BJ (cell line): ENCODE measurements around the gene NINJ2. TPM values are rescaled to one million over a fixed set of nuclear protein-coding genes. Genes with fewer than 3 reads are reported as not detected.

Experiments
- CTCF ChIA-PET: fragments of 350-600 bp; formaldehyde crosslinking; extraction: SDS; loops from one replicate; lab custom pipeline; 2021; ENCODE audit warnings: antibody characterized with exemption, inconsistent platforms; lab: Yijun Ruan, JAX
- POLR2A ChIA-PET: fragments of 300-600 bp; sonication (Branson Sonifier 250); formaldehyde crosslinking; extraction: SDS; loops from one replicate; lab custom pipeline; 2021; ENCODE audit warnings: antibody characterized with exemption; lab: Charles Lee
- DNase-seq: peaks from one replicate; pipeline ENCODE4 v3.0.0-alpha.2; 2011; ENCODE audit warnings: low read depth
- H3K27me3 ChIP-seq: 2 replicates; pipeline ENCODE4 v1.6.0; 2011; ENCODE audit warnings: low read length; ENCODE audit not compliant: control insufficient read depth, insufficient read depth
- H3K36me3 ChIP-seq: 2 replicates; pipeline ENCODE4 v1.5.1; 2011; ENCODE audit warnings: low read length; ENCODE audit not compliant: control insufficient read depth, insufficient read depth
- H3K4me3 ChIP-seq: 2 replicates; pipeline ENCODE4 v1.5.1; 2011; ENCODE audit warnings: low read depth, mild to moderate bottlenecking, control low read depth, low read length
- polyA plus RNA-seq: library from polyadenylated mRNA; depleted of rRNA; stranded (reverse); fragments of >200 nt; gene quantifications from 2 replicates; pipeline ENCODE4 v1.2.3, GENCODE V29; 2011
- TF ChIP-seq, protein P1 (sequence below): IDR thresholded peaks from 2 replicates; pipeline ENCODE4 v1.5.1; 2011; ENCODE audit warnings: low read depth, mild to moderate bottlenecking, control low read depth, inconsistent platforms, low read length, moderate library complexity; ENCODE audit not compliant: insufficient read depth

The NINJ2 gene
- polyA plus RNA-seq, 1 experiment = 0.32 TPM

DNA sequence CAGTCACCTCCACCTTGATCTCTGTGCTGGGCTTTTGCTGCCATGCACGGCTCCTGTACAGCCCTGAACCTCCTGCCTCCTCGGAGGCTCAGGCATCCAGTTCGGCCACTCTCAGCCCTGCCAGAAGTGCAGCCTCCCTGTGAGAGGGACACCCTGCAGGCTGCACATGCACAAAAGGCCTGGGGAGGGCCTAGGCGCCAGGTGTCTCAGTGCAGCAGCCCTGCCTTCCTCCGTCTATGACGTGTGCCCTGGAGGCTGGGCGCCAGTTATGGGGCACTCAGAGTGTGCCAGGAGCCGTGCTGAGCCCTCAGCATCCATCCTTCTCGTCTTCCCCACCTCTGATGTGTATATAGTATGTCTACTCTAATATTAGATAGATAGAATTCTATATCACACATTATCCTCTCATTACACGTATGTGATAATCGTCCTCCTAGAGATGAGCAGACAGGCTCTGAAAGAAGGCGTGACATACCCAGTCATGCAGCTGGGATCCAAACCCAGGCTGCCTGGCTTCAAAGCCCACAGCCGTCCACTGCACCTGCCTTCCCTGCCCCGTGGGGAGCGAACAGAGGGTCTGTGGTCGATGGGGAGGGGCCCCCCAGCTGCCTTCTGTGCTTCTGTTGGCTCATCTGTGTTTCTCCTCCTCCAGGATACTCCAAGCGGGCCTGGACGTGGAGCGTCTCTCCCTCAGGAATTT, 102.4 kb downstream of the NINJ2 start:
- ChIA-PET CTCF (interaction anchor here (2.5 to 6.2 kb wide), 2 partner anchors 9 to 13 kb away, joined by 10 to 36 read pairs; no protein-coding TSS in a partner anchor), POLR2A (no interaction called here)
- Histone ChIP-seq H3K4me3 (no peak overlapping the region), H3K27me3 (peaks cover 17% of the 10 kb centered on the region), H3K36me3 (no peaks in the 10 kb centered on the region)
- no peak for DNase-seq
- TF ChIP-seq, protein P1, sequence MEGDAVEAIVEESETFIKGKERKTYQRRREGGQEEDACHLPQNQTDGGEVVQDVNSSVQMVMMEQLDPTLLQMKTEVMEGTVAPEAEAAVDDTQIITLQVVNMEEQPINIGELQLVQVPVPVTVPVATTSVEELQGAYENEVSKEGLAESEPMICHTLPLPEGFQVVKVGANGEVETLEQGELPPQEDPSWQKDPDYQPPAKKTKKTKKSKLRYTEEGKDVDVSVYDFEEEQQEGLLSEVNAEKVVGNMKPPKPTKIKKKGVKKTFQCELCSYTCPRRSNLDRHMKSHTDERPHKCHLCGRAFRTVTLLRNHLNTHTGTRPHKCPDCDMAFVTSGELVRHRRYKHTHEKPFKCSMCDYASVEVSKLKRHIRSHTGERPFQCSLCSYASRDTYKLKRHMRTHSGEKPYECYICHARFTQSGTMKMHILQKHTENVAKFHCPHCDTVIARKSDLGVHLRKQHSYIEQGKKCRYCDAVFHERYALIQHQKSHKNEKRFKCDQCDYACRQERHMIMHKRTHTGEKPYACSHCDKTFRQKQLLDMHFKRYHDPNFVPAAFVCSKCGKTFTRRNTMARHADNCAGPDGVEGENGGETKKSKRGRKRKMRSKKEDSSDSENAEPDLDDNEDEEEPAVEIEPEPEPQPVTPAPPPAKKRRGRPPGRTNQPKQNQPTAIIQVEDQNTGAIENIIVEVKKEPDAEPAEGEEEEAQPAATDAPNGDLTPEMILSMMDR = no peak

DNA sequence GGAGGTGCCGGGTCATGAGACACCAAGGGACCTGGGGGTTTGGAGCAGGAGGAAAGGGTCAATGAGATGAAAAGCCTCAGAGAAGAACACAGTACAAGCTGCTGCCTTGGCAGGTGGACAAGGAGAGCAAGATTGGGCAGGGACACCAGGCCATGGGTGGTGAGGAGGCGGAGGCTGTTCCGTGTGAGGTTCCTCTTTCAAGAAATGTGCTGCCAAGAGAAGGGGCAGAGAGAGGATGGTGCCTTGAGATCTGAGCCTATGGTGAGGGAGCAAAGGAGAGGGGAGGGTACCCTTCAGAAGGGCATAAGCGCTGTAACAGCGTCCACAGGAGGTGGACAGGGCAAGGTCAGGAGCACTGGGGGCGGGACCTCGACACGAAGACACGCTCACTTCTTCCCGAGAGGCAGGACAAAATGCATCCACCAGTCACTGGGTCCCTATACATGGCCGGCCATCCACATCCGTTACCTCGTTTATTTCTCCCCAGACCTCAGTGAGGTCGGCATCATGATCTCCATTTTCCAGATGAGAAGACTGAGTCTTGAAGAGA, 103.3 kb downstream of the NINJ2 start:
- Histone ChIP-seq H3K4me3 (no peak overlapping the region), H3K36me3 (no peaks in the 10 kb centered on the region), H3K27me3 (peaks cover 17% of the 10 kb centered on the region)
- ChIA-PET CTCF (interaction anchor here (2.5 to 6.2 kb wide), 2 partner anchors 10 to 12 kb away, joined by 10 to 36 read pairs; no protein-coding TSS in a partner anchor), POLR2A (no interaction called here)
- DNase-seq = no peak
- TF ChIP-seq, protein P1 = no peak

DNA sequence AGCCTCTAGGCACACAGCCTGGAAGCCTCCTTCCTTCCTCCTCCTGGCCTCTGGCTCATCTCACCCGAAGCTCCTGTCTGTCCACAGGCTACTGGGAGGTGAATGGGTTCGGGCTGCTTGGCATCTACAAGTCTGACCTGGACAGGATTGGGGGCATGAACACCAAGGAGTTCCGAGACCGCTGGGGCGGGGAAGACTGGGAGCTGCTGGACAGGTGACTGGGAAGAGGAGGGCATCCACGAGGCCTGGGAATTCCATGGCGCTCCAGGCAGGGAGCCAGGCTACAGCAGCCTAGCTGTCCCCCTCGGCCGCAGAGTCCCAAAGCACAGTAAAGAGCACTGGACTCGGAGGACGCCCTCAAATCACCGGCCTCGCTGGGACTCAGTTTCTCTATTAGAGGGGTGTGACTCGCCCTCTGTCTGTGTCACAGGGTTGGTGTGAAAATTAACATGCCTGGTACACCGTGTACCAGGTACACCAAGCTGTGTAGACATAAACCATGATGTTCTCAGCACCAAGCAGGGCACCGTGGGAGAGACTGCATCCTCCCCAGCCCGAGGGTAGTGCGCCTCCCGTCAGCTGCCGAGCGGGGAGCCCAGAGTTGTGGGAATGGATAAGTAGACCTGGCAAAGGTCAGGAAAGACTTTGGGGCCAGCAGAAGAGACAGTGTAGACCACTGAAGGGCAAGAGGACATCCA, 103.9 kb downstream of the NINJ2 start:
- TF ChIP-seq, protein P1 = no peak
- Histone ChIP-seq H3K27me3 (peaks cover 15% of the 10 kb centered on the region), H3K4me3 (no peak overlapping the region), H3K36me3 (no peaks in the 10 kb centered on the region)
- CTCF ChIA-PET = interaction anchor here (0.9 to 6.2 kb wide), 3 partner anchors 10 to 12 kb away, joined by 3 to 36 read pairs (median 10); no protein-coding TSS in a partner anchor
- POLR2A ChIA-PET = no interaction called here
- DNase-seq = no peak

DNA sequence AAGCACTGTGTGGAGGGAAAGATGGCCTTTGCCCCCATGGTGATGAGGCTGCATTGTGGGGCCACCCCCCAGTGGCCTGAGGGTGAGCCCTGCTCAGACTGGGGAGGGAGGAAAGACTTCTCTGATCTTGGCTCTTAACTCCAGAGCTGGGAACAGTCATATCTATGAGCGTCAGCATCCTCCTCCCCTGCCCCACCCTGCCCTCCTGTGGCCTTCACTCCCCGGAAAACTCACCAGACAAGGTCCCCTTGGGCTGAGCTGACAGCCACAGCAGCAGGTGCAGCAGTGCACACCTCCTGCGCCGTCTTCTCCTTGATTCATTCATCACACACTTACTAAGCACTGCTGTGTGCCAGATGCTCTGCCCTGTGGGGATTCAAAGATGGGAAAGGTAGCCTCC, 104.7 kb downstream of the NINJ2 start:
- POLR2A ChIA-PET = no interaction called here
- DNase-seq = no peak

More for the DNA sequence above, 104.7 kb downstream of the NINJ2 start:
- Histone ChIP-seq H3K27me3 (peaks cover 15% of the 10 kb centered on the region), H3K36me3 (no peaks in the 10 kb centered on the region), H3K4me3 (no peak overlapping the region)
- CTCF ChIA-PET = interaction anchor here (0.9 to 6.2 kb wide), 3 partner anchors 11 to 13 kb away, joined by 3 to 36 read pairs (median 10); no protein-coding TSS in a partner anchor
- TF ChIP-seq, protein P1 = no peak
